ENCODE results near the gene HLX.

HLX gene

GRCh38 chr1:220896092-220896491 is 16.8 kb downstream of the HLX start:
- no peak for DNase-seq

GRCh38 chr1:220900842-220901241 is 21.6 kb downstream of the HLX start:
- DNase-seq = no peak

- DNase-seq = no peak
Observed at GRCh38 chr1:220901881-220902280, 22.6 kb downstream of the HLX start.

GRCh38 chr1:220902916-220903315 is 23.7 kb downstream of the HLX start:
- no peak for DNase-seq

GRCh38 chr1:220904876-220905275 is 25.6 kb downstream of the HLX start:
- no peak for DNase-seq

- no peak for DNase-seq
Observed at GRCh38 chr1:220905650-220906560, 26.7 kb downstream of the HLX start.

- no peak for DNase-seq
Observed at GRCh38 chr1:220906561-220907334, 27.5 kb downstream of the HLX start.

- no peak for DNase-seq
Observed at GRCh38 chr1:220908757-220909156, 29.5 kb downstream of the HLX start.

- no peak for DNase-seq
Observed at GRCh38 chr1:220910021-220910420, 30.8 kb downstream of the HLX start.

GRCh38 chr1:220914283-220915116 is 35.3 kb downstream of the HLX start:
- no peak for DNase-seq

GRCh38 chr1:220915117-220915440 is 35.8 kb downstream of the HLX start:
- DNase-seq = no peak

- DNase-seq = no peak
Observed at GRCh38 chr1:220915954-220916353, 36.7 kb downstream of the HLX start.

- DNase-seq = no peak
Observed at GRCh38 chr1:220917101-220917500, 37.9 kb downstream of the HLX start.

- no peak for DNase-seq
Observed at GRCh38 chr1:220917535-220918209, 38.4 kb downstream of the HLX start.

- no peak for DNase-seq
Observed at GRCh38 chr1:220918285-220918951, 39.2 kb downstream of the HLX start.

GRCh38 chr1:220920967-220921366 is 41.7 kb downstream of the HLX start:
- no peak for DNase-seq

GRCh38 chr1:220921498-220921897 is 42.3 kb downstream of the HLX start:
- no peak for DNase-seq

GRCh38 chr1:220921971-220922635 is 42.9 kb downstream of the HLX start:
- DNase-seq = no peak

GRCh38 chr1:220922951-220923350 is 43.7 kb downstream of the HLX start:
- no peak for DNase-seq

GRCh38 chr1:220924331-220924970 is 45.2 kb downstream of the HLX start:
- DNase-seq = no peak

- no peak for DNase-seq
Observed at GRCh38 chr1:220925707-220926106, 46.5 kb downstream of the HLX start.
